ENCODE results near the gene GATAD2A.

DNA sequence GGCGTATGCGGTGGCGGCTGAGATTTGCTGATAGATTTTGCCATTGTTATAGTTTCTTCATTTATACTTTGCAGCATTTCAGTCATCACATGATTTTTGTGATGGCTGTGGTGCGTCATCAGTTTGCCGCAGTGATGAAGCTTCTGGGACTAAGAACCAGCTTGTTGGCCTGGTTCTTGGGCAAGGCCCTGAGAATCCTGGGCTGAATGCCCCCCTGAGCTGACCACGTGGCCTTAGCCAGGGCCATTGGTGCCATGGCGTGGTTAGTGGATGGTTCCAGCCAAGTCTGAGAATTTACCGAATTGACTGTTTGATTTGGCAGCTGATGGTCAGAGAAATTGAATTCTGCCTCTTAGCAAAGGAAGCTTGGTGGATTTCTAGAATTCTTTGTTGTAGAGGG lies 17.8 kb downstream of the GATAD2A start:
- TF ChIP-seq POLR2A (IDR thresholded peaks at IDR 0.05; ENCODE audit: low read length) (no peak), GATA1 (IDR thresholded peaks at IDR 0.05; ENCODE audit: low read depth, low read length) (no peak)
